PFSK-1 (cell line): ENCODE data around the gene SETBP1.

Experiments used
- FOXP2 ChIP-seq: optimal IDR thresholded peaks from 2 replicates; pipeline ENCODE3; 2011; ENCODE audit warnings: borderline replicate concordance, control low read depth, inconsistent platforms; ENCODE audit not compliant: insufficient read depth; ENCODE audit errors: extremely low read length, extremely low read depth
- POLR2AphosphoS5 ChIP-seq: IDR thresholded peaks from 2 replicates; pipeline ENCODE4 v1.6.1; 2012; ENCODE audit warnings: low read depth, mild to moderate bottlenecking, control low read depth, low read length, moderate library complexity
- SIN3A ChIP-seq: IDR thresholded peaks from 2 replicates; pipeline ENCODE4 v1.6.1; 2012; ENCODE audit warnings: mild to moderate bottlenecking, low read length, moderate library complexity, borderline replicate concordance; ENCODE audit not compliant: insufficient read depth
- TAF1 ChIP-seq: IDR thresholded peaks from 2 replicates; pipeline ENCODE4 v1.6.1; 2012; ENCODE audit warnings: low read length, control low read depth, borderline replicate concordance; ENCODE audit not compliant: insufficient read depth
- TF ChIP-seq, protein P1 (sequence below), 2 experiments: IDR thresholded peaks; 2 replicates each; pipeline versions ENCODE4 v1.6.1 to v1.8.0; 2011 to 2012; ENCODE audit warnings: low read depth in 2 of 2, low read length in 2 of 2, control low read depth in 1 of 2, inconsistent platforms in 1 of 2, mild to moderate bottlenecking in 1 of 2, moderate library complexity in 1 of 2; ENCODE audit not compliant: insufficient read depth in 1 of 2

Gene SETBP1

DNA sequence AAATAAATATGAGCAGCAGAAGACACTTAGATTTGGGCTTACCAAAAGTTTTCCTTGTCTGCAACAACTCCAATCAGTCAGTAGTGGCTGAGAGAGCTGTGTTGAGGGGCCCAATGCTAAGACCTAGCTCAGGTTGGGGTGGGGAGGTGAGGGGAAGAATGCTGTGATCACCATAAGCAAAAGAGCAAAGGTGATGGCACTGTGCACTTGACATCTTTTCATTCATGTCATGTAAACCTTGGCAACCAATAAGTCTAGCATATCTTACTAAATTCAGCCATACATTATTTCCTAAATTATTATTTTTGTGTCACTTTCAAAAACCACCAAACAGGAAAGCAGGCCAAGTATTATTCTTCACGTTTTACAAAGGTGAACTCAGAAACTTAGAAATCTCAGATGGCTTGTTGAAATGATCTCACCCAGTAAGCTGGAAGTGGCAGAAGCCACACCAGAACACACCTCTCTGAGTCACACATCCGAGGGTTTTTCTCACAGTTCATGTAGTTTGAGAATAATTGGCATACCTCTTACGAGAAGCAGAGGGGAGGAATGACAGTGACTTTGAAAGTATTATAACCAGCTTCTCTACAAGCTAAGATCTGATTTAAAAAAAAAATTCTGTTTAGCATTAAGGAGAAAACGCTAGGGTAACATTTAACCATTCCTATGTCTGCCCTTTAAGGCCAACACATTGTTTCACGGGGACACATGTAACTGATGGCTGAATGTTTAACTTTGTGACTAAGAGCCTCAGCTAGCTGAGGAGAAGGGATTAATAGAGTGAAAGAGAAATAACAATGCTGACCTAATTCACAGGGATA lies 43.3 kb upstream of the SETBP1 start:
- TF ChIP-seq FOXP2 (no peak), POLR2AphosphoS5 (no peak), SIN3A (no peak), TAF1 (no peak)

DNA sequence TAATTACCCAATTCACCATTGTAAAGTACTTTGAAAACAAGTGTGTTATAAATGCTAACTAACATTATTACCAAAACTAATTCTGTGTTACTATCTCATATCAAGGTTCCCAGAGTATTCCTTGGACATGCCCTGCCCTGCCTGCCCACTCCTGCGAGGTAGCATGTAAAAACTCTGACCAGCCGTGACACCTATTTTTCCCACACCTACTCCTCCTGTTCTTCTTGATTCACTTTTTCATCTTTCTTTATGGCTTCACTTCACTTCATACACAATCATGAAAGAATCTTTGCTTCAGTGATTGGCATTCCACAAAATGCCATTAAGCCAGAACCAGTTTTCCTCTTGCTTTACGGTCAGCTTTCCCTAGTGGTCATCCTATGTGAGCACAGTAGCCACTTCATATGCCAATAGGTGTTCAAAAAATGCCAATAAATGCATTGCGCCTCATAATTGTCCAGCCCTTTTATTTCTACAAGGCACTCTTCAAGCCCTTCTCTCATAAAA lies 42.6 kb upstream of the SETBP1 start:
- no peak for TF ChIP-seq FOXP2

DNA sequence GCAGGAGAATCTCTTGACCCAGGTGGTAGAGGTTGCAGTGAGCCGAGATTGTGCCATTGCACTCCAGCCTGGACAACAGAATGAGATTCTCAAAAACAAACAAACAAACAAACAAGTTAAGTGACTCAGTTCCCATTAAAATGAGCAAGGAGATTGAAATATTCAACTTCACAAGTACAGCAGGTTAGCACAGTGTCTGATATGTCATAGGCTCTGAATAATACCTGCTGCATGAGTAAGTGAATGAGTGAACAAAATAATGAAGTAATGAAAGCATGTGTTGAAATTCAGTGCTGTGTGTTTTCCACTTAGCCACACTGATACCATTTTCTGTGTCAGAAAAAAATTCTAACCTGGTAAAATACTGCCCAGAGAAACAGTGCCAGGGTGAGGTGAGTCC lies 41.9 kb upstream of the SETBP1 start:
- TF ChIP-seq TAF1 (no peak), FOXP2 (no peak), POLR2AphosphoS5 (no peak), SIN3A (no peak)
- TF ChIP-seq, protein P1, sequence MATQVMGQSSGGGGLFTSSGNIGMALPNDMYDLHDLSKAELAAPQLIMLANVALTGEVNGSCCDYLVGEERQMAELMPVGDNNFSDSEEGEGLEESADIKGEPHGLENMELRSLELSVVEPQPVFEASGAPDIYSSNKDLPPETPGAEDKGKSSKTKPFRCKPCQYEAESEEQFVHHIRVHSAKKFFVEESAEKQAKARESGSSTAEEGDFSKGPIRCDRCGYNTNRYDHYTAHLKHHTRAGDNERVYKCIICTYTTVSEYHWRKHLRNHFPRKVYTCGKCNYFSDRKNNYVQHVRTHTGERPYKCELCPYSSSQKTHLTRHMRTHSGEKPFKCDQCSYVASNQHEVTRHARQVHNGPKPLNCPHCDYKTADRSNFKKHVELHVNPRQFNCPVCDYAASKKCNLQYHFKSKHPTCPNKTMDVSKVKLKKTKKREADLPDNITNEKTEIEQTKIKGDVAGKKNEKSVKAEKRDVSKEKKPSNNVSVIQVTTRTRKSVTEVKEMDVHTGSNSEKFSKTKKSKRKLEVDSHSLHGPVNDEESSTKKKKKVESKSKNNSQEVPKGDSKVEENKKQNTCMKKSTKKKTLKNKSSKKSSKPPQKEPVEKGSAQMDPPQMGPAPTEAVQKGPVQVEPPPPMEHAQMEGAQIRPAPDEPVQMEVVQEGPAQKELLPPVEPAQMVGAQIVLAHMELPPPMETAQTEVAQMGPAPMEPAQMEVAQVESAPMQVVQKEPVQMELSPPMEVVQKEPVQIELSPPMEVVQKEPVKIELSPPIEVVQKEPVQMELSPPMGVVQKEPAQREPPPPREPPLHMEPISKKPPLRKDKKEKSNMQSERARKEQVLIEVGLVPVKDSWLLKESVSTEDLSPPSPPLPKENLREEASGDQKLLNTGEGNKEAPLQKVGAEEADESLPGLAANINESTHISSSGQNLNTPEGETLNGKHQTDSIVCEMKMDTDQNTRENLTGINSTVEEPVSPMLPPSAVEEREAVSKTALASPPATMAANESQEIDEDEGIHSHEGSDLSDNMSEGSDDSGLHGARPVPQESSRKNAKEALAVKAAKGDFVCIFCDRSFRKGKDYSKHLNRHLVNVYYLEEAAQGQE (IDR thresholded peaks at IDR 0.05; ENCODE audit: insufficient read depth in 1 of 2, low read depth in 2 of 2, low read length in 2 of 2), result no peak

DNA sequence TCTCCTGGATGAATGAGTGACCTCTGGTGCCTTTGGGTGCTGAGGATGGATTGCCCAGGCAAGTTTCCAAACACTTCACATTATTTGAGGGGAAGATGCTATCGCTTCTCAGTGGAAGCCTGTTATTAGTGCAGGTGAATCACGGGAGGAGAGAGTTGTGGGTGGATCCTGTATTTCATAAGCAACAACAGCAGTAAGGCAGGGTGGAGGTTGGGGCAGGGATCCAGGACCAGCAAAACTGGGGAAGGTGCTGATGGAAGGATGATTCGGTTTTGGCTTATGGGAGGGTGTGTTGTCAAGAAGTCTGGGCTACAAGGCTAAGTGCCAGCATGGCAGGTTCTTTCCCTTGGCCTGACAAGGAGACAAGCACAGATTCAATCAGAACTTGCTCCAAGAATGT lies 37.7 kb upstream of the SETBP1 start:
- TF ChIP-seq, protein P1 (IDR thresholded peaks at IDR 0.05; ENCODE audit: insufficient read depth in 1 of 2, low read depth in 2 of 2, low read length in 2 of 2), result no peak
- TF ChIP-seq POLR2AphosphoS5 (no peak), TAF1 (no peak), SIN3A (no peak), FOXP2 (no peak)

DNA sequence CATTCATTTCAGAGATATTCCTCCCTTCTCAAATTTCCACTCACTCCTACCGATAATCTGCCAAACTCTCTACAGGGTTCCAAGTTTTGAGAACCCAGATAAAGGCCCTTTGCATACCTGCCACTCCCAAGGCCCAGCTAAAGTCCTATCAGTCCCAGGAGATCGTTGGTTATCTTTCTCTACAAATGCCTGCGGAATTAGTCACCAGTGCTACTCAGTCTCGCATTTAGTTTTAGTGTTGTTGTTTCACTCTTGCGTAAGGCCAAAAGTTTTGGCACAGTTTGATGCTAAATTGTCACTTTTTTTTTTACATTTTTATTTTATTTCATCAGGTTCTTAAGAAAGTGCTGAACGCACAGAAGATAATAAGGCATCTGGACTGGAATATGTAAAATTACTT lies 29.2 kb upstream of the SETBP1 start:
- TF ChIP-seq POLR2AphosphoS5 (no peak), TAF1 (no peak), SIN3A (no peak), FOXP2 (no peak)
- TF ChIP-seq, protein P1 (IDR thresholded peaks at IDR 0.05; ENCODE audit: insufficient read depth in 1 of 2, low read depth in 2 of 2, low read length in 2 of 2), result no peak

DNA sequence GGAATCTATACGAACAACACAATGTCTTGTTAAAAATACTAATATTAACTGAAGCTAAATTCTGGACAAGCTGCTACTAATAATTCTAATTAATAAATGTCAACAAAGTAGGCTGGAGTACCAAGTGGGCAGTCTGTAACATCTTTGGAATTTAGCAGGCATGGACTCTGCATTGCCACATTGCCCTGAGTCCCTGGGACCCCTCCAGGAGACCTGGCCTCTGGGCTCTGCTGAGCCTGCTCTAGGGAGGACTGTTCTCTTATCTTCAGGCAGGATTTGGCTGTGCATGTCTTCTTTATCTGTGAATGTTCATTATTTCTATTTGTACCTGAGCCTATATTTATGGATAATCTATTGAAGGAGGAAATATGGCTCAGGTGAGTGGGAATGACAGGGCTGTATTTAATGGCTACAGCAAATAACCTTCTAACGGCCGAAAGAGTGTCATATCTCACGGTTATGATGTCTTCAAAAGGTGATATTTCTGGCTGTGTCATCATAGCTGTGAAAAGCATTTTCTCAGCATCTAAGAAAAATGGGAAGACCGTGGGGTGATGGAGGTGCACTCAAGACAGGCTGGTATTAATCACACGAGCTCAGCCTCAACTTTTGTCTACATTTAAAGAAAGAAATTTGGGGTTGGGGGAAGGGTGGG lies 28.6 kb upstream of the SETBP1 start:
- TF ChIP-seq SIN3A (no peak), TAF1 (no peak), FOXP2 (no peak), POLR2AphosphoS5 (no peak)
